Activated T-cell treated with anti-CD3 and anti-CD28 coated beads for 24 hours (primary cell): ENCODE results near the gene PAQR5.
"Not testable (repeated sequence)": the region's sequence is repeated elsewhere in the genome, so short reads cannot be mapped to it uniquely, and the experiment has no call there.

Experiments
- DNase-seq: peaks from one replicate; pipeline ENCODE4 v3.0.0-alpha.2; 2020; ENCODE audit warnings: low read depth

PAQR5 gene

DNA sequence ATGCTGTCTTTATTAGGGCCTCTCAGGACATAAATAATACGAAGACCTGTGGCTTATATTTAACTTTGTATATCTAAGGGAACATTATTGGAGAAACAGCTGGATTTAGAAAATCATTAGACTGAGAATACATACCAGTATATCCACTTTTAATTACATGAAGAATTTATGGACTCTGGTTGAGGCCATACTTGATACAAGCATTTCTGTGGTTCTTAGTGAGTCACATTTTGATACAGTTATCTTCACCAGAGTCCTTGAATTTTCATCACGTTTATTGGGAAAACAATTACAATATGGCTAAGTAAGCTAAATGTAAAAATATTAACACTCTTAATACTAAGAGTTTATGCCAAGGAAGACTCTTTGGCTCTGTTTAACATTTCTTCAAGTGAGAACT, 125.3 kb downstream of the PAQR5 start:
- no peak for DNase-seq

DNA sequence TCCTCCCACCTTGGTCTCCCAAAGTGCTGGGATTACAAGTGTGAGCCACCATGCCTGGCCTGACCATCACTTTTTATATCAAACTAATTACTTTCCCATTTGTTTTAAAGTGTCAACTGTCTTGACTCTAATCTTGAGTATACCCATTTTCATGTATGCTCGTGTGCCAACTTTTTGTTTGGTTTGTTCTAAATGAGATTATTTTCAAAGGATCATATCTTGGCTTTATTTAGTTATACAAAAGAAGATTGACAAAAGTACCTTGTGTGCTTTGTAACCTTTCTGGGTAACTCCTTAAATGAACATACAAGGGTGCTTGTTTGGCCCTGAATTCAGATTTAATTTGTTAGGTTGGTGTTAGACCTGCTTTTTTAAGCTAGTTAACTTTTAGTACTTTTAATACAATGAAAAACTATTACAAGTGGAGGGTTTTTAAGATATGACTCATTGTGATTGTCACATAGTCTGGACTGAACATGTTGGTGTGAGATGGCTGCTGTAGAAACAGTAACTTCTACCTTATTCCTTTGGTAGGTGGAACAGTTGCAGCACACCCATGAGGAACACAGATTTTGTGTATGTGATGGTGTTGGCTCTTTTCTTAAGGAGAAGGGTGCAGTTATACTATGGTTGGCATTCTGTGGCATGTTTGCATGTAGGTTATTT, 126.2 kb downstream of the PAQR5 start:
- DNase-seq = no peak

DNA sequence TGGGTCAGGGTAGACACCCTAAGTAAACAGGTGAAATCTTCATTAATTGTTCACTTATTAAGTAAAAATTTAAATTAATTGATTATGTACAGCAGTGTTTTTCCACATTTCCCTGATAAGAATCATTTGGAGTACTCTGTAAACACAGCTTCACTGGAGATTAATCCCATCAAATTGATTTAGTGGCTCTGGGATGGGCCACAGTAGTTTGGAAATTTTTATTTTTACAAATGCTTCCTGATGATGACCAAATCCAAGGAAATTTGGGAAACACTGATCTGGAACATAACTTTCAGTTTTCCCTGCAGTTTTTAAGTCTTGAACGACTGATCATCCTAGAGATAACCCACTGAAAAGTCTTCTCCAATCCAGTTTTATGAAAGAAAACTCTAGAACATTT, 135.1 kb downstream of the PAQR5 start:
- DNase-seq = no peak

DNA sequence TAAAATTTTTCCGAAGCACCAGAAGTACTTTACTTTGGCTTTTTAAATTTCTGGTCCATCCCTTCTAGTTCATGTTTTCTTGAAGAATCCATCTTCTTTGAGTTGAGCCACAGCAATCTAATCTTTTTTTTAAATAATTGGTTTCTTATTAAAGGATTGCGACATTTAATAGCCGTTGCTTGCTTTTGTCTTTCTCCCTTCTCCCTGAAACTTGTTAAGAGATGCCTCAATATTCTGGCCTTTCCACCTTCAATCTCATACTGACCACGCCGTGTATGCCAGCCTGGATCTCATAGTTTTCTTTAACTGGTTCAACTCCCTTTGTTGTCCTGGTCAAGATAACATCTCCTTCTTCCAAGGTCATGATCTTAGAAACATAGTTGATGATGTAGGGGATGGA, 135.5 kb downstream of the PAQR5 start:
- DNase-seq = no peak

DNA sequence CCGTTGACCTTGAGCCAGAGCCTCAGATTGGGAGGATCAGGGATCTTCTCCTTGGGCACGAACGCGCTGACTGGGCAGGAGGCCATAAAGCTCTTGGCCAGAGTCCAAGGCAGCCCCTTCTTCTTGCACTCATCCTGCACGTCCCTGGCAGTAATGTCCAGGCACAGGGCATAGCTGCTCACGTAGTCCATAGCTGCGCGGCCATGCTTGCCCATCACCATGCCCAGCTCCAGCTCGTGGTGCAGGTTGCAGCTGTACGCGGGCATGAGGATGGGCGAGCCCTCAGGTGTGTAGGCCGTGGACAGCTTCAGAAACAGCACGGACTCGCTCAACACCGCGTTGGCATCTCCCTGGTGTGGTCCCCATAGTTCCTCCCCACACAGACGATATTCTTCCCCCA, 136.0 kb downstream of the PAQR5 start:
- DNase-seq = no peak

DNA sequence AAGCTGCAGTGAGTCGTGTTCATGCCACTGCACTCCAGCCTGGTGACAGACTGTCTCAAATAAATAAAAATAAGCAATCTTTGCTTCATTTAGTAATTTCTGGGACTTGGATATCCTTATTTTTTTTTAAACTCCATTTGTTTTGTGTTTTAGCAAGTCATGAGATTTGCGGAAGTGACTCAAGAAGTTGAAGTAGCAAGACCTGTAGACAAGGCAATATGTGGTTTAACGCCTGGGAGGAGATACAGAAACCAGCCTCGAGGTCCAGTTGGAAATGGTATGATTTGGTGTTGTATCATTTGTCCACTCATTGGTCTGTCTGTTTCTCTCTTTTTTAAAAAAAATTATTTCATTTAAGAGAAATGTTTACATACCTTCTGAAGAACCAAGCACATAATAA, 137.3 kb downstream of the PAQR5 start:
- no peak for DNase-seq

DNA sequence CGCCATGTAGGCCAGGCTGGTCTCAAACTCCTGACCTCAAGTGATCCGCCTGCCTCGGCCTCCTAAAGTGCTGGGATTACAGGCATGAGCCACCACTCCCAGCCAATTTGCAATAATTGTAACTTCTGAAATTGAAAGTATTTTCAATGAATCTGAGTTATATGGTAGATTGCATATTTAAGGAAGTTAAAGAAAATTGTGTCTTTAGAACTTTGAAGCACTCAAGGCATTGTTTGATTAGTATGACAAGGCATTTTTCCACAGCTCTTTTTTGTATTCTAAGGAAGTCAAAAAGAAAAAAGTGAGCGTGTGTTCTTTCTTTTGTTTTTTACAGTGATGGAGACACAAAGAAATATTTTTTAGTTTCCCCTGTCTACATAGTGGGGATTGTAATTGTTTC, 138.2 kb downstream of the PAQR5 start:
- DNase-seq = no peak

DNA sequence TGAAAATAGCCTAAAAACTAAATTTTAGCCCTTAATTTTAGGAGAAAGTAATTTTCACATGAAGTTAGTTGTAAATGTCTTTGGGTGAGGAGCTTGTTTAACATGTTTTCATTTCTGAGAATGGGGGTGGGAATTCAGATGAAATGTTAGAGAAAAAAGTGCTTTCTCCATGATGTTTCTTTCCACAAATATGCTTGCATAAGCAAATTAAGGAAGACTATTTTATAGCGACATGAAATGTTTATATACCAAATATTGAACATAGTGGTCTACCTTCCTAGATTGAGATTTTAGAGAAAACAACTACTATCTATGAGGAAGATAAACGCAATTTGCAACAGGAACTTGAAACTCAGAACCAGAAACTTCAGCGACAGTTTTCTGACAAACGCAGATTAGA, 140.9 kb downstream of the PAQR5 start:
- DNase-seq = no peak

DNA sequence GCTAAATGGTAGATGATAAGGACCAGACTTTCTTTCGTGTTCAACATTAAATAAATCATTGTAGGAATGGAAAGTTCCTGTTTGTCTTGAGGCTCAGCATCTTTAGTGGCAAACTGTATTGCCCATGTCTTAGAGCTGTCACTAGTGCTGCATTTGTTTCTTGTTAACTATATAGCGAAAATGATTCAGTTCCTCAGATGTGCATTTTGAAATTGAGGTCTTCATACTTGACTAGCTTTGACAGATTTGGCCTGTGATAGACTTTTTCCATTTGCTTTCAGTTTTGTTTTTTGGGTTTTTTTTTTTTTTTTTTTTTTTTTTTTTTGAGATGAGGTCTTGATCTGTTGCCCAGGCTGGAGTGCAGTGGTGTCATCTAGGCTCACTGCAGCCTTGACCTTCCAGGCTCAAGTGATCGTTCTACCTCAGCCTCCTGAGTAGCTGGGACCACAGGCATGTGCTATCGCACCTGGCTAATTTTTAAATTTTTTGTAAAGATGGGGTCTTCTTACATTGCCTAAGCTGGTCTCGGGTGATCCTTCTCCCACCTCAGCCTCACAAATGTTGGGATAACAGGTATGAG, 144.4 kb downstream of the PAQR5 start:
- no peak for DNase-seq

DNA sequence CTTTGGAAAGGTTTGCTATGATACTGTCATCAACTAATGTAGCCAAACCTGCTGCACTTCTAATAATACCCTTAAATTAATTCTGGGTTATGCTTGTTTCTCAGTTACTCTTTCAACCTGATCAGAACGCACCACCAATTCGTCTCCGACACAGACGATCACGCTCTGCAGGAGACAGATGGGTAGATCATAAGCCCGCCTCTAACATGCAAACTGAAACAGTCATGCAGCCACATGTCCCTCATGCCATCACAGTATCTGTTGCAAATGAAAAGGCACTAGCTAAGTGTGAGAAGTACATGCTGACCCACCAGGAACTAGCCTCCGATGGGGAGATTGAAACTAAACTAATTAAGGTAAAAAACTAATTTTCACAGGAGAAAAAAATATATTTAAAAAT, 146.0 kb downstream of the PAQR5 start:
- DNase-seq = no peak

DNA sequence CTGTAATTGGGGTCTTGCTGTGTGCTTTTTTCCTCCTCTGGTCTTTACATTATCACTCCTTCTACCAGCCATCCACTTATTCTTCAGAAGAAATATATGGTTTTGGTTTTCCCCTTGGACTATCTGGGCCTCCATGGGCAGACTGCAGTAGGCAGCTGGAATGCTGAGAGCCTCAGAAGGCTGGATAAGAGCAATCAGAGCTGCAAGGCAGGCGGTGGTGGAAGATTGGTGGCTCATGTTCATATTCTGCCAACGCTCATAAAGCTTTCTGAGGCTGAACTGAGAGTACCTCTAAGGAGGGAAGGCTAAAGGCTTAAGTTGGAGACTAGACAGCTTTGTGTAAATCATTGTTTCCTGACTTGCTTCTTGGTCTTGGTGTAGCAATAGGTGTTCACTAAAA, 148.2 kb downstream of the PAQR5 start:
- no peak for DNase-seq

DNA sequence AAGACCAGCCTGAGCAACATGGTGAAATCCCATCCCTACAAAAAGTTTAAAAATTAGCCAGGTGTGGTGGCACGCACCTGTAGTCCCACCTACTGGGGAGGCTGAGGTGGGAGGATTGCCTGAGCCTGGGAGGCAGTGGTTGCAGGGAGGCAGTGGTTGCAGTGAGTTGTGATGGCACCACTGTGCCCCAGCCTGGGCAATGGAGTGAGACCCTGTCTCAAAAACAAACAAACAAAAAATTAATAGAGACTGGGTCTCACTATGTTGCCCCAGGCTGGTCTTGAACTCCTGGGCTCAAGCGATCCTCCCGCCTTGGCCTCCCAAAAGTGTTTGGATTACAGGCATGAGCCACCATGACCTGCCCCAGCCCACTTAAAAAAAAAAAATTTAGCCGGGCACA, 151.5 kb downstream of the PAQR5 start:
- DNase-seq = not testable (repeated sequence)

DNA sequence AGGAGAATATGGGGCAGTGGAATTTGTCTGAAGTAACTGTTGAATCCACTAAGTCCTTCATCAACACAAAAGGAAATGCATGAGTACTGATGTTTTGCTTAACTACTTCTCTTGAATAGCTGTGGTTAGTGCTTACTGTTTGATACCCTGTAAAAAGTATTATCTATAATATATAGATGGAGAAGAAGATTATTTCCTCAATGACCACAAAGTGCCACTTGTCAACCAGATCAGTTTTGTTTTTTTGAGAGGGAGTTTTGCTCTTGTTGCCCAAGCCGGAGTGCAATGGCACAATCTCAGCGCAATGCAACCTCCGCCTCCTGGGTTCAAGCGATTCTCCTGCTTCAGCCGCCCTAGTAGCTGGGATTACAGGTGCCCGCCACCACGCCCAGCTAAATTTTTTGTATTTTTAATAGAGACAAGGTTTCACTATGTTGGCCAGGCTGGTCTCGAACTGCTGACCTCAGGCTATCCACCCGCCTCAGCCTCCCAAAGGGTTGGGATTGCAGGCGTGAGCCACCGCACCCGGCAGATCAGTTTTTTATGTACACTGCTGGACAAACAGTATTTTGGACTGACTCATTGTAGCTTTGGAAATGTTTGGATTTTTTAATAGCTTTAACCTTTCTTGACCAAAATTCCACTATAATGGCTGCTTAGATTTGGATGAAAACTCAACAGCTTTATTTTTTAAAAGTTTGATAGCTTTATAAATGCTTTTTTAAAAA, 152.4 kb downstream of the PAQR5 start:
- DNase-seq = no peak

DNA sequence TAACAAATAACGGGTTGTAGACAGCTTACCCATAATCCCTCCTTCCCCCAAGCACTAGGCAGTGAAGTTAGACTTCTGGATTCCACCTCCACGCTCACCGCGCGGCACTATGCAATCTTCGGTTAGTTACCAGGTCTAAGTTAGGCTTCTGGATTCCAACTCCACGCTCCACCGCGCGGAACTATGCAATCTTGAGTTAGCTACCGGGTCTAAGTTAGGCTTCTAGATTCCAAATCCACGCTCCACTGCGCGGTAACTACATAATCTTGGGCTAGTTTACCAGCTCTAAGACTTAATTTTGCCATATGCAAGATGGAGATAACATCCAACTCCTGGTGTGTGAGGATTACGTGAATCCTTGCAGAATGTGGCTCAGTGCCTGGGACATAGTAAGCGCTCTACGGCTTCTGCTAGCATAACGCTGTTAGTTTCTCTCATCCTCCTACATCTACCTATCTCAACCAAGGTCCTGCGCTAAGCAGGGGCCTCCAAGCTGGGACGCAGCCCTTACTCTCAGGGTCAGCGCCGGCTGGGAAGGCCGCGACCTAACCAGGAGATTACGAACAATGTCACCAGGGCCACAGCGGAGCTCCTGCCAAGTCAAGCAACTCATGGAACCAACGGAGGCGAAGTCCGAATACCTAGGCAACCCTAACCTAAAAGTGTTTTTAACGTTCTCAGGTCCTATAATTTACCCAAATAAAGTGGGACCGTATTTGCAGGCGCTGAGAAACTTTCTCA, 153.4 kb downstream of the PAQR5 start:
- no peak for DNase-seq

DNA sequence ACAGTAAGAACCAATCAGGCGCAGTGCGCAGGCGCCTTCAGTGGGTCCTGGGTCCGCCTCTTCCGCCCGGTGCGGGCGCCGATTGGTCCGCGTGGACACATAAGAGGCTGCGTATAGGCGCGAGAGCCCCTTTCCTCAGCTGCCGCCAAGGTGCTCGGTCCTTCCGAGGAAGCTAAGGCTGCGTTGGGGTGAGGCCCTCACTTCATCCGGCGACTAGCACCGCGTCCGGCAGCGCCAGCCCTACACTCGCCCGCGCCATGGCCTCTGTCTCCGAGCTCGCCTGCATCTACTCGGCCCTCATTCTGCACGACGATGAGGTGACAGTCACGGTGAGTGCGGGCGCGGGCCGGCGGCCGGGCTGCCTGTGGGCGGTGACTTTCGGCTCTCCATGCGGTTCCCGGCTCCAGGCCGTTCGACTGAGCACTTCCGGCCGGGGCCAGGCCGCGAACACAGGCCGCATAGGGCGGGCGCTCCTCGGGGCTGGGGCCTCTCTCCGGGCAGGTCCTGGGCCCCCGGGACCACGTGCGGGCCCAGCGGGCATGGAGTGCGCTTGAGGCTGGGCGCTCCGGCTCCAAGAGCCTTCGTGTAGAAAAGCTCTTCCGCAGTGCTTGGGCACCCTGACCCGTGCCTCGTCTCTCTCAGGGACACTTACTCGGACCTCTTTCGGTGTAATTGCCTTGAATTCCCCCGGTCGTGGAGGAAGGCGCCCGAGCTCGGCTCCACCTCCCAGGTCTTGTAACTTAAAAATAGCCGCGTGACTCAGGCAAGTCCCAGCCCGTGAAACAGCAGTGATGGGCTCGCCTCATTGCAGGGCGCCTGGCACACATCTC, 154.2 kb downstream of the PAQR5 start, which contains the start of gene RPLP1:
RPLP1 (plus strand) TSS at position 127 of the 830 bp plus-strand sequence; CDS start at position 258, 131 bp downstream.
- peak; percentile 93 for DNase-seq

DNA sequence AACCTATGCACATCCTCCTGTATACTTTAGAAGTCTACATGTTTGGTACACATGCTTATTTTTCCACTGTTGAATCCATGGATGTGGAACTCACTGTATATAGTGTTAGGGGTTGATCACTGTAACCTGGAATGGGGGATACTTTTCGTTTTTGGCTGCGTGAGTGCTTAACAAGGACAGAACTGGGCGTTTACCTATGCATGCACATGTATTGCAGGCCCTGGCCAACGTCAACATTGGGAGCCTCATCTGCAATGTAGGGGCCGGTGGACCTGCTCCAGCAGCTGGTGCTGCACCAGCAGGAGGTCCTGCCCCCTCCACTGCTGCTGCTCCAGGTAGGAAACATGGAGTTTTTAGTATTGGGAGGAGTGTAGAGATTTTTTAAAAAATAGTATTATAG, 156.2 kb downstream of the PAQR5 start:
- DNase-seq = no peak

DNA sequence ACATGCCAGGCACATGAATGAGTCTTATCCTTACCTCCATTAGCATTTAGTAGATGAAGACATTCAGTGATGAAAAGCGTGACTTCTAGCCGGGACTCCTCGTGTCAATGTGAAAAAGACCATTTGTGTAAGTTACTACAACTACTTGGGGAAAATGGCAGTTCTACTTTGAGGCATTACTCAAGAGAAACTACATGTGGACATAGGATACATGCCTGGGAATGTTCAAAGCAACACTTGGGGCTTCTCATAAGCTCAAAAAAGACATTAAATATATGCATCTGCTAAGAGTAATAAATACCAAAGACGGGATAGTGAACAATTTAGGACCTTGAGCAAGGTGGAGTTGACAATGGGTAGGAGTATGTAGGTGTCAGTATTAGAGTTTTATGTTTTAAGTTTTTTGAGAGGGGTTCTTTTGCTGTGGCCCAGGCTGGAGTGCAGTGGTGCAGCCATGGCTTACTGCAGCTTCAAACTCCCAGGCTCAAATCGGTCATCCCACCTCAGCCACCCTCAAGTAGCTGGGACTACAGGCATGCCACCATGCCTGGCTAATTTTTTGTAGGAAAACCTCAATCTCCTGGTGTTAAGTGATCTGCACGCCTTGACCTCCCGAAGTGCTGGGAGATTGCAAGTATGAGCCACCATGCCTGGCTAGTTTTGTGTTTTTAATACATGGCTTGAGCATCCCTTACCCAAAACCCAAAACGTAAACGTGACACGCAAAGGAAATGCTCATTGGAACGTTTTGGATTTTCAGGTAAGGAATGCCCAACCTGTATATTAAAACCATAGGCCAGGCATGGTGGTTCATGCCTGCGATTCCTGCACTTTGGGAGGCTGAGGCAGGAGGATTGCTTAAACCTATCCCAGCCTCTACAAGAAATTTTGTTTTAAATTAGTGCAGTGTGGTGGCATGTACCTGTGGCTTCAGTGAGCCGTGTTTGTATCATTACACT, 157.8 kb downstream of the PAQR5 start:
- no peak for DNase-seq
